ENCODE measurements around the gene PDXDC1. TPM values are rescaled to one million over a fixed set of nuclear protein-coding genes. Genes with fewer than 3 reads are reported as not detected.

Gene PDXDC1
- total RNA-seq, 2 experiments from 2014 or later, result 64.0 to 75.0 TPM

GRCh38 chr16:15052747-15053476, 78.1 kb downstream of the PDXDC1 start:
- peaks cover 22% of the 10 kb centered on the region for H3K4me1 ChIP-seq (ENCODE audit: insufficient read depth, low read length)
- no peak for ATAC-seq (ENCODE audit: poor library complexity)

GRCh38 chr16:15053904-15054303, 79.1 kb downstream of the PDXDC1 start:
- Histone ChIP-seq H3K9me3 (ENCODE audit: control insufficient read depth in 1 of 2, insufficient read depth in 1 of 2, low read length in 2 of 2) (no peaks in the 10 kb centered on the region), H3K27me3 (ENCODE audit: control insufficient read depth in 1 of 2, insufficient read depth in 2 of 2, low read length in 2 of 2) (no peaks in the 10 kb centered on the region), H3K36me3 (ENCODE audit: insufficient read depth, low read length) (no peaks in the 10 kb centered on the region), H3K27ac (ENCODE audit: low read depth in 1 of 2, low read length in 2 of 2) (no peak overlapping the region), H3K4me1 (ENCODE audit: insufficient read depth, low read length) (peaks cover 22% of the 10 kb centered on the region), H3K4me3 (ENCODE audit: low read length) (no peak overlapping the region)
- CTCF ChIA-PET, result no interaction called here
- peaks cover 30% of the 10 kb centered on the region for H3K4me1 Mint-ChIP-seq (ENCODE audit: low read depth)
- peak overlapping the region; percentile 94 for H3K4me3 Mint-ChIP-seq
- H3K36me3 Mint-ChIP-seq (ENCODE audit: low read depth), result no peaks in the 10 kb centered on the region
- no peaks in the 10 kb centered on the region for H3K27me3 Mint-ChIP-seq
- no peak for ATAC-seq (ENCODE audit: poor library complexity)
- DNase-seq, result no peak
- H3K9me3 Mint-ChIP-seq, result no peaks in the 10 kb centered on the region
- H3K27ac Mint-ChIP-seq, result no peak overlapping the region
- TF ChIP-seq CTCF (IDR thresholded peaks at IDR 0.05), result no peak
- intact Hi-C loops (cut with DNase I, micrococcal nuclease), result loop anchor here in 1 of 2 experiments (2.0 to 10.0 kb wide), 4 partner anchors 15 to 419 kb away; partner anchors contain the start of genes BFAR, PARN and PDXDC1
- POLR2A ChIA-PET, result no interaction called here

More at GRCh38 chr16:15052747-15053476, 78.1 kb downstream of the PDXDC1 start:
- Histone ChIP-seq H3K27ac (ENCODE audit: low read depth in 1 of 2, low read length in 2 of 2) (no peak overlapping the region), H3K27me3 (ENCODE audit: control insufficient read depth in 1 of 2, insufficient read depth in 2 of 2, low read length in 2 of 2) (no peaks in the 10 kb centered on the region), H3K9me3 (ENCODE audit: control insufficient read depth in 1 of 2, insufficient read depth in 1 of 2, low read length in 2 of 2) (no peaks in the 10 kb centered on the region), H3K36me3 (ENCODE audit: insufficient read depth, low read length) (peaks cover under 1% of the 10 kb centered on the region), H3K4me3 (ENCODE audit: low read length) (no peak overlapping the region)
- peaks cover 30% of the 10 kb centered on the region for H3K4me1 Mint-ChIP-seq (ENCODE audit: low read depth)
- H3K27ac Mint-ChIP-seq, result no peak overlapping the region
- no peaks in the 10 kb centered on the region for H3K9me3 Mint-ChIP-seq
- ChIA-PET CTCF (no interaction called here), POLR2A (no interaction called here)
- H3K4me3 Mint-ChIP-seq, result no peak overlapping the region
- DNase-seq, result peak in 2 of 14 experiments; percentile 26 to 46
- no peak for TF ChIP-seq CTCF (IDR thresholded peaks at IDR 0.05)
- H3K36me3 Mint-ChIP-seq (ENCODE audit: low read depth), result no peaks in the 10 kb centered on the region
- no peaks in the 10 kb centered on the region for H3K27me3 Mint-ChIP-seq
- intact Hi-C loops (cut with DNase I, micrococcal nuclease), result loop anchor here in 1 of 2 experiments (2.0 to 10.0 kb wide), 4 partner anchors 14 to 418 kb away; partner anchors contain the start of genes BFAR, PARN and PDXDC1

- no peak for TF ChIP-seq CTCF (IDR thresholded peaks at IDR 0.05)
- Histone ChIP-seq H3K27me3 (ENCODE audit: control insufficient read depth in 1 of 2, insufficient read depth in 2 of 2, low read length in 2 of 2) (no peaks in the 10 kb centered on the region), H3K9me3 (ENCODE audit: control insufficient read depth in 1 of 2, insufficient read depth in 1 of 2, low read length in 2 of 2) (no peaks in the 10 kb centered on the region), H3K27ac (ENCODE audit: low read depth in 1 of 2, low read length in 2 of 2) (no peak overlapping the region), H3K4me1 (ENCODE audit: insufficient read depth, low read length) (peaks cover 22% of the 10 kb centered on the region), H3K4me3 (ENCODE audit: low read length) (peak overlapping the region; percentile 98), H3K36me3 (ENCODE audit: insufficient read depth, low read length) (peaks cover 5% of the 10 kb centered on the region)
- DNase-seq (no peak), ATAC-seq (ENCODE audit: poor library complexity) (no peak)
- intact Hi-C loops (cut with DNase I, micrococcal nuclease), result loop anchor here in 1 of 2 experiments (10.0 kb wide), 3 partner anchors 80 to 420 kb away; partner anchors contain the start of genes BFAR, PARN and PDXDC1
- Mint-ChIP-seq H3K27ac (peak overlapping the region; percentile 81), H3K36me3 (ENCODE audit: low read depth) (peaks cover 5% of the 10 kb centered on the region), H3K27me3 (no peaks in the 10 kb centered on the region), H3K9me3 (no peaks in the 10 kb centered on the region), H3K4me1 (ENCODE audit: low read depth) (peaks cover 30% of the 10 kb centered on the region), H3K4me3 (peak overlapping the region; percentile 94)
- CTCF ChIA-PET, result interaction anchor here (1.2 kb wide), 1 partner anchor 9 kb away, joined by 3 read pairs; no protein-coding TSS in a partner anchor
- POLR2A ChIA-PET, result interaction anchor here (1.2 kb wide), 1 partner anchor 14 kb away, joined by 4 read pairs; no protein-coding TSS in a partner anchor
These were observed 79.7 kb downstream of the PDXDC1 start for GRCh38 chr16:15054357-15055140.

Measured in CD4-positive, alpha-beta T cell (primary cell).